Esophagus muscularis mucosa (tissue), 4 donors: ENCODE results near the gene MAN2C1.

Experiments
- CTCF ChIP-seq, 3 experiments: fragments of 200-600 bp in 2 of 3; fragments of 450-650 bp in 1 of 3; sonication (generic) in 2 of 3; IDR thresholded peaks; one replicate each; pipeline ENCODE4 v1.5.1; 2017 to 2019; ENCODE audit warnings: antibody characterized with exemption in 3 of 3, mild to moderate bottlenecking in 2 of 3, moderate library complexity in 1 of 3
- EP300 ChIP-seq: sonication (generic); formaldehyde crosslinking; IDR thresholded peaks from one replicate; pipeline ENCODE4 v1.6.1; 2017; ENCODE audit warnings: antibody characterized with exemption
- POLR2A ChIP-seq: fragments of 450-650 bp; IDR thresholded peaks from one replicate; pipeline ENCODE4 v1.6.1; 2017; ENCODE audit warnings: antibody characterized with exemption, moderate library complexity, mild to moderate bottlenecking, low read depth
- POLR2AphosphoS5 ChIP-seq, 2 donors: sonication (generic); formaldehyde crosslinking; IDR thresholded peaks; one replicate each; pipeline ENCODE4 v1.6.1; 2017; ENCODE audit warnings: antibody characterized with exemption in 2 of 2

- TF ChIP-seq CTCF (IDR thresholded peaks at IDR 0.05) (no peak), POLR2A (no peak), EP300 (no peak), POLR2AphosphoS5 (IDR thresholded peaks at IDR 0.05) (no peak)
These were observed 53.7 kb downstream of the MAN2C1 start for GRCh38 chr15:75314552-75315290.
